ENCODE measurements around the gene TMEM50B.

TMEM50B gene

DNA sequence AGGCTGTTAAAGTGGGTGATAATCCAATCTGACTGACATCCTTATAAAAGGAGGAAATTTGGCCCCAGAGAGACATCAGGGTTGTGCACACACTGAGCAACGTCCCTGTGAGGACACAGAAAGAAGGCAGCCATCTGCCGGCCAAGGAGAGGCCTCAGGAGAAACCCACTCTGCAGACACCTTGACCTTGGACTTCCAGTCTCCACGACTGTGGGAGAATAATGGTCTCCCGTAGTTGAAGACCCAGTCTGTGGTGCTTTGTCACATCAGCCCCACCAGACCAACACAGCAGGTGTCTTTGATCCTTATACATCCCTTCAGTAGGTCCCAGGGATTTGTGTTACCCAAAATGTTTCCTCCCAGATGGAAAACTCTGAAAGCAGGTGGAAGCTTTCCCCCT, 16.0 kb upstream of the TMEM50B start:
- WGBS = 78% methylated on average over 4 of the region's 4 CpGs

DNA sequence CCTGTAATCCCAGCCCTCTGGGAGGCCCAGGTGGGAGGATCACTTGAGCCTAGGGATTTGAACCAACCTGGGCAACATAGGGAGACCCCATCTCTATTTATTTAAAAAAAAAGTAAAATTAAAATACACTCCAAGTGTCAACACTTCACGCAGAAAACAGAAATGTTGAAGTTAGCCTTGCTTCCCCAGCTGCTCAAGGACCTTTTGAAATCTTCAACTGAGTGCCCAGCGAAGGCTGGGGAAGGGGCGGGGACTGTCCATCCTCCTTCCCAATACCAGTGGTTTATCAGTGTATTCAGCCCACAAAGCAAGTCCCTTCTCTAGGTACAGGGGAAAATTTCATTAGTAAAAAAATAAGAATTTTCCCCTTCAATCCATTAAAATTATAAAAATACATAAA, 14.0 kb upstream of the TMEM50B start:
- WGBS = 93% methylated on average over 3 of the region's 3 CpGs
- Histone ChIP-seq H3K9ac (ENCODE audit: low read depth, low read length) (no peak overlapping the region), H3K9me3 (ENCODE audit: insufficient read depth, low read depth, low read length) (no peaks in the 10 kb centered on the region), H3K36me3 (ENCODE audit: insufficient read depth, low read length) (peaks cover 5% of the 10 kb centered on the region), H3K4me3 (ENCODE audit: low read length) (no peak overlapping the region), H3K4me1 (ENCODE audit: insufficient read depth, low read length) (peaks cover 10% of the 10 kb centered on the region), H3K27ac (ENCODE audit: low read depth, low read length) (no peak overlapping the region), H3K27me3 (ENCODE audit: insufficient read depth, low read length) (no peaks in the 10 kb centered on the region)

More for the DNA sequence above, 16.0 kb upstream of the TMEM50B start:
- H3K27me3 ChIP-seq (ENCODE audit: insufficient read depth, low read length) = no peaks in the 10 kb centered on the region
- H3K4me1 ChIP-seq (ENCODE audit: insufficient read depth, low read length) = peaks cover 9% of the 10 kb centered on the region
- no peaks in the 10 kb centered on the region for H3K36me3 ChIP-seq (ENCODE audit: insufficient read depth, low read length)
- H3K27ac ChIP-seq (ENCODE audit: low read depth, low read length) = no peak overlapping the region
- no peak overlapping the region for H3K9ac ChIP-seq (ENCODE audit: low read depth, low read length)
- no peaks in the 10 kb centered on the region for H3K9me3 ChIP-seq (ENCODE audit: insufficient read depth, low read depth, low read length)
- no peak overlapping the region for H3K4me3 ChIP-seq (ENCODE audit: low read length)

DNA sequence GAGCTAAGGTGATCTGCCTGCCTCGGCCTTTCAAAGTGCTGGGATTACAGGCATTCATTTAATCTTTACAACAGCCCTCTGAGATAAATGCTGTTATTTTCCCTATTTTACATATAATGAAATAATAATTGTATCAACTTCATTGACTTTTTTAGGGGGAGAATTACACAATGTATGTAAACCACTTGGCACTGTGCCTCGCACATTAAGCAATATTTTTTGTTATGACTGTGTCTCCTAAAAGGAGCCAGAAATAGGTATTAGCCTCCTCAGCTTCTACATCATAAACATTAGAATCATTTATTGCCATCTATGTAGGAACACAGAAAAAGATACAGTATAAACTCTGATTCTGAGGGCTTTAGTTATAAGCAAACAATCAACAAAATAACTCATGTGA, 12.8 kb upstream of the TMEM50B start:
- Histone ChIP-seq H3K9me3 (ENCODE audit: insufficient read depth, low read depth, low read length) (no peaks in the 10 kb centered on the region), H3K27ac (ENCODE audit: low read depth, low read length) (no peak overlapping the region), H3K36me3 (ENCODE audit: insufficient read depth, low read length) (peaks cover 9% of the 10 kb centered on the region), H3K4me3 (ENCODE audit: low read length) (no peak overlapping the region), H3K27me3 (ENCODE audit: insufficient read depth, low read length) (no peaks in the 10 kb centered on the region), H3K4me1 (ENCODE audit: insufficient read depth, low read length) (peaks cover 10% of the 10 kb centered on the region), H3K9ac (ENCODE audit: low read depth, low read length) (no peak overlapping the region)
- WGBS = 97% methylated on average over 2 of the region's 2 CpGs

GRCh38 chr21:33491373-33492102, 11.8 kb upstream of the TMEM50B start, which contains the start of gene DNAJC28:
Gene DNAJC28, minus strand, starts transcription at chr21:33491716. Its CDS starts 2,323 bp downstream, at chr21:33489393.
- Histone ChIP-seq H3K4me3 (ENCODE audit: low read length) (peak within 1 kb of the TSS; percentile 90), H3K9me3 (ENCODE audit: insufficient read depth, low read depth, low read length) (no peaks in the 10 kb centered on the region), H3K27me3 (ENCODE audit: insufficient read depth, low read length) (no peaks in the 10 kb centered on the region), H3K36me3 (ENCODE audit: insufficient read depth, low read length) (peaks cover 9% of the 10 kb centered on the region), H3K4me1 (ENCODE audit: insufficient read depth, low read length) (peaks cover 9% of the 10 kb centered on the region), H3K9ac (ENCODE audit: low read depth, low read length) (peak within 1 kb of the TSS; percentile 75), H3K27ac (ENCODE audit: low read depth, low read length) (peak within 1 kb of the TSS; percentile 77)
- 1% methylated on average over 52 of the region's 52 CpGs for WGBS

- Histone ChIP-seq H3K9me3 (ENCODE audit: insufficient read depth, low read depth, low read length) (no peaks in the 10 kb centered on the region), H3K4me3 (ENCODE audit: low read length) (peak overlapping the region; percentile 90), H3K36me3 (ENCODE audit: insufficient read depth, low read length) (peaks cover 9% of the 10 kb centered on the region), H3K27me3 (ENCODE audit: insufficient read depth, low read length) (no peaks in the 10 kb centered on the region), H3K9ac (ENCODE audit: low read depth, low read length) (no peak overlapping the region), H3K27ac (ENCODE audit: low read depth, low read length) (no peak overlapping the region), H3K4me1 (ENCODE audit: insufficient read depth, low read length) (peaks cover 4% of the 10 kb centered on the region; the same call in 1 of the 2 replicates)
- WGBS = 34% methylated on average over 12 of the region's 12 CpGs
Observed at GRCh38 chr21:33490991-33491372, 11.2 kb upstream of the TMEM50B start.

GRCh38 chr21:33488936-33489335, 9.2 kb upstream of the TMEM50B start:
- Histone ChIP-seq H3K4me1 (ENCODE audit: insufficient read depth, low read length) (peaks cover 4% of the 10 kb centered on the region; the same call in 1 of the 2 replicates), H3K9ac (ENCODE audit: low read depth, low read length) (no peak overlapping the region), H3K9me3 (ENCODE audit: insufficient read depth, low read depth, low read length) (no peaks in the 10 kb centered on the region), H3K27me3 (ENCODE audit: insufficient read depth, low read length) (no peaks in the 10 kb centered on the region), H3K4me3 (ENCODE audit: low read length) (no peak overlapping the region), H3K36me3 (ENCODE audit: insufficient read depth, low read length) (peaks cover 9% of the 10 kb centered on the region), H3K27ac (ENCODE audit: low read depth, low read length) (no peak overlapping the region)
- WGBS = 100% methylated on average over 2 of the region's 4 CpGs

- peaks cover 4% of the 10 kb centered on the region; the same call in 1 of the 2 replicates for H3K4me1 ChIP-seq (ENCODE audit: insufficient read depth, low read length)
- H3K4me3 ChIP-seq (ENCODE audit: low read length) = no peak overlapping the region
- H3K27me3 ChIP-seq (ENCODE audit: insufficient read depth, low read length) = no peaks in the 10 kb centered on the region
- H3K36me3 ChIP-seq (ENCODE audit: insufficient read depth, low read length) = peaks cover 9% of the 10 kb centered on the region
- H3K27ac ChIP-seq (ENCODE audit: low read depth, low read length) = no peak overlapping the region
- WGBS = 98% methylated on average over 4 of the region's 5 CpGs
- no peaks in the 10 kb centered on the region for H3K9me3 ChIP-seq (ENCODE audit: insufficient read depth, low read depth, low read length)
- H3K9ac ChIP-seq (ENCODE audit: low read depth, low read length) = no peak overlapping the region
Observed at GRCh38 chr21:33487996-33488395, 8.2 kb upstream of the TMEM50B start.

GRCh38 chr21:33481314-33481943, 1.7 kb upstream of the TMEM50B start:
- no peak overlapping the region for H3K4me3 ChIP-seq (ENCODE audit: low read length)
- WGBS = 87% methylated on average over 9 of the region's 9 CpGs

DNA sequence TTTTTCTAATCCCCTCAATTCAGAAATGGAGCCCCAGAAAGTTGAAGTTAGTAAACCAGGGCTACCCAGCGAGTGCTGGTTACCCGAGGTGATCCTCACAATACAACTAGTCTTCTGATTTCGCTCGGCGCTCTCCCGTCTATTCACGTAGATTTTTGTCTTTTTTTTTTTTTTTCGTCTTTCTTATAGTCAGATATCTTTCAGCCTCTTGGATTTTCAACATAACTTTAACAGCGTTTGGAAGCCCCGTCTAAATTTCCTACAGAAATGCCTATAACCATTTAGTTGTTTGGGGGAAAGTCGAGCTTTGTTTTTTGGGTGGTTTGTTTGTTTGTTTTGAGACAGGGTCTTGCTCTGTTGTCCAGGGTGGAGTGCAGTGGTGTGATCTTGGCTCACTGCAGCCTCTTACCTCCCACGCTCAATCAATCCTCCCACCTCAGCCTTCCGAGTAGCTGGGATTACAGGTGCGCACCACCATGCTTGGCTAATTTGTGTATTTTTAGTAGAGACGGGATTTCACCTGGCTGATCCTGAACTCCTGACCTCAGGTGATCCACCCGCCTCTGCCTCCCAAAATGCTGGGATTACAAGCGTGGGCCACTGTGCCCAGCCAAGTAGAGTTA, 818 bp upstream of the TMEM50B start:
- H3K9me3 ChIP-seq (ENCODE audit: insufficient read depth, low read depth, low read length) = no peaks in the 10 kb centered on the region
- H3K4me3 ChIP-seq (ENCODE audit: low read length) = peak overlapping the region; percentile 86
- 48% methylated on average over 14 of the region's 17 CpGs for WGBS
- H3K27ac ChIP-seq (ENCODE audit: low read depth, low read length) = peak overlapping the region; percentile 81
- peak overlapping the region; percentile 62 for H3K9ac ChIP-seq (ENCODE audit: low read depth, low read length)
- H3K27me3 ChIP-seq (ENCODE audit: insufficient read depth, low read length) = peaks cover 5% of the 10 kb centered on the region; the same call in 1 of the 2 replicates
- H3K36me3 ChIP-seq (ENCODE audit: insufficient read depth, low read length) = no peaks in the 10 kb centered on the region
- H3K4me1 ChIP-seq (ENCODE audit: insufficient read depth, low read length) = no peaks in the 10 kb centered on the region

More at GRCh38 chr21:33481314-33481943, 1.7 kb upstream of the TMEM50B start:
- Histone ChIP-seq H3K4me1 (ENCODE audit: insufficient read depth, low read length) (no peaks in the 10 kb centered on the region), H3K27me3 (ENCODE audit: insufficient read depth, low read length) (peaks cover 5% of the 10 kb centered on the region; the same call in 1 of the 2 replicates), H3K36me3 (ENCODE audit: insufficient read depth, low read length) (no peaks in the 10 kb centered on the region), H3K27ac (ENCODE audit: low read depth, low read length) (no peak overlapping the region), H3K9me3 (ENCODE audit: insufficient read depth, low read depth, low read length) (no peaks in the 10 kb centered on the region), H3K9ac (ENCODE audit: low read depth, low read length) (no peak overlapping the region)

GRCh38 chr21:33478935-33479678, 667 bp downstream of the TMEM50B start:
- peak overlapping the region; percentile 56; the same call in 1 of the 2 replicates for H3K27ac ChIP-seq (ENCODE audit: low read depth, low read length)
- H3K4me3 ChIP-seq (ENCODE audit: low read length) = peak overlapping the region; percentile 68
- peak overlapping the region; percentile 70 for H3K9ac ChIP-seq (ENCODE audit: low read depth, low read length)
- no peaks in the 10 kb centered on the region for H3K4me1 ChIP-seq (ENCODE audit: insufficient read depth, low read length)
- WGBS = under 1% methylated on average over 68 of the region's 68 CpGs
- peaks cover 5% of the 10 kb centered on the region; the same call in 1 of the 2 replicates for H3K27me3 ChIP-seq (ENCODE audit: insufficient read depth, low read length)
- H3K36me3 ChIP-seq (ENCODE audit: insufficient read depth, low read length) = no peaks in the 10 kb centered on the region
- no peaks in the 10 kb centered on the region for H3K9me3 ChIP-seq (ENCODE audit: insufficient read depth, low read depth, low read length)
